SK-N-SH treated with all-trans-retinoic acid at 6 μM for 48 hours (cell line): Measurements from ENCODE around the gene USF2.

ENCODE experiments used
- ATAC-seq: fragments of 200-7000 bp; cut with Tn5 transposase; 3 replicates; pipeline ENCODE4 v1.9.1; 2020; ENCODE audit warnings: mild to moderate bottlenecking, moderate library complexity
- ARNTL ChIP-seq: fragments of 450-650 bp; formaldehyde crosslinking; IDR thresholded peaks from 2 replicates; pipeline ENCODE4 v1.5.0; 2020; ENCODE audit warnings: low read depth, mild to moderate bottlenecking, moderate library complexity, borderline replicate concordance
- BACH2 ChIP-seq: fragments of 250-450 bp; sonication (Bioruptor Pico); IDR thresholded peaks from 2 replicates; pipeline ENCODE4 v1.9.0; 2021; ENCODE audit warnings: mild to moderate bottlenecking, borderline replicate concordance
- CSDC2 ChIP-seq: fragments of 250-450 bp; sonication (Bioruptor Pico); IDR thresholded peaks from 2 replicates; pipeline ENCODE4 v1.5.0; 2020; ENCODE audit warnings: mild to moderate bottlenecking, moderate library complexity
- ESRRG ChIP-seq: fragments of 250-450 bp; sonication (Bioruptor Pico); IDR thresholded peaks from 2 replicates; pipeline ENCODE4 v1.6.1; 2021; ENCODE audit warnings: mild to moderate bottlenecking
- GLIS3 ChIP-seq: fragments of 250-450 bp; sonication (Bioruptor Pico); IDR thresholded peaks from 2 replicates; pipeline ENCODE4 v1.5.0; 2020; ENCODE audit warnings: mild to moderate bottlenecking, moderate library complexity
- ISL1 ChIP-seq: fragments of 250-450 bp; sonication (Bioruptor Pico); IDR thresholded peaks from 2 replicates; pipeline ENCODE4 v2.1.2; 2022; ENCODE audit warnings: mild to moderate bottlenecking, moderate library complexity
- OSR1 ChIP-seq: fragments of 250-450 bp; sonication (Bioruptor Pico); IDR thresholded peaks from 2 replicates; pipeline ENCODE4 v1.8.0; 2022; ENCODE audit warnings: moderate library complexity, mild to moderate bottlenecking, inconsistent platforms
- PPARA ChIP-seq: fragments of 250-450 bp; sonication (Bioruptor Pico); IDR thresholded peaks from 2 replicates; pipeline ENCODE4 v1.5.0; 2020; ENCODE audit warnings: mild to moderate bottlenecking, borderline replicate concordance
- RARB ChIP-seq: fragments of 250-450 bp; sonication (Bioruptor Pico); IDR thresholded peaks from 2 replicates; pipeline ENCODE4 v1.8.0; 2021; ENCODE audit warnings: mild to moderate bottlenecking, moderate library complexity
- SNAI2 ChIP-seq: fragments of 250-450 bp; sonication (Bioruptor Pico); IDR thresholded peaks from 2 replicates; pipeline ENCODE4 v1.5.0; 2020; ENCODE audit warnings: mild to moderate bottlenecking, moderate library complexity
- TCF4 ChIP-seq: fragments of 250-450 bp; sonication (Bioruptor Pico); IDR thresholded peaks from 2 replicates; pipeline ENCODE4 v1.8.0; 2021; ENCODE audit warnings: mild to moderate bottlenecking, moderate library complexity, borderline replicate concordance
- ZC3H10 ChIP-seq: fragments of 250-450 bp; sonication (Bioruptor Pico); IDR thresholded peaks from 2 replicates; pipeline ENCODE4 v1.5.1; 2021; ENCODE audit warnings: mild to moderate bottlenecking, moderate library complexity
- ZFP3 ChIP-seq: fragments of 250-450 bp; sonication (Bioruptor Pico); IDR thresholded peaks from 2 replicates; pipeline ENCODE4 v1.5.0; 2020; ENCODE audit warnings: mild to moderate bottlenecking, moderate library complexity
- ZFP30 ChIP-seq: fragments of 450-650 bp; formaldehyde crosslinking; IDR thresholded peaks from 2 replicates; pipeline ENCODE4 v1.5.0; 2022; ENCODE audit warnings: mild to moderate bottlenecking, moderate library complexity
- ZNF565 ChIP-seq: fragments of 450-650 bp; formaldehyde crosslinking; conservative IDR thresholded peaks from 2 replicates; pipeline ENCODE4 v1.5.0; 2020; ENCODE audit warnings: low read depth, mild to moderate bottlenecking, moderate library complexity
- ZNF70 ChIP-seq: fragments of 450-650 bp; formaldehyde crosslinking; IDR thresholded peaks from 2 replicates; pipeline ENCODE4 v1.5.0; 2020; ENCODE audit warnings: mild to moderate bottlenecking, moderate library complexity
- TF ChIP-seq, protein P1 (sequence below): fragments of 250-450 bp; sonication (Bioruptor Pico); IDR thresholded peaks from 2 replicates; pipeline ENCODE4 v1.5.0; 2020; ENCODE audit warnings: mild to moderate bottlenecking, moderate library complexity
- TF ChIP-seq, protein P2 (sequence below): fragments of 250-450 bp; sonication (Bioruptor Pico); IDR thresholded peaks from 2 replicates; pipeline ENCODE4 v1.5.1; 2021; ENCODE audit warnings: mild to moderate bottlenecking, moderate library complexity
- TF ChIP-seq, protein P3 (sequence below): fragments of 250-450 bp; sonication (Bioruptor Pico); IDR thresholded peaks from 2 replicates; pipeline ENCODE4 v1.8.0; 2021; ENCODE audit warnings: low read depth, mild to moderate bottlenecking, moderate library complexity, borderline replicate concordance
- TF ChIP-seq, protein P4 (sequence below): fragments of 250-450 bp; sonication (Bioruptor Pico); IDR thresholded peaks from 2 replicates; pipeline ENCODE4 v1.5.1; 2020; ENCODE audit warnings: low read depth, mild to moderate bottlenecking, moderate library complexity
- TF ChIP-seq, protein P5 (sequence below): fragments of 250-450 bp; sonication (Bioruptor Pico); IDR thresholded peaks from 2 replicates; pipeline ENCODE4 v1.8.0; 2020; ENCODE audit warnings: mild to moderate bottlenecking, moderate library complexity, borderline replicate concordance

USF2 gene

DNA sequence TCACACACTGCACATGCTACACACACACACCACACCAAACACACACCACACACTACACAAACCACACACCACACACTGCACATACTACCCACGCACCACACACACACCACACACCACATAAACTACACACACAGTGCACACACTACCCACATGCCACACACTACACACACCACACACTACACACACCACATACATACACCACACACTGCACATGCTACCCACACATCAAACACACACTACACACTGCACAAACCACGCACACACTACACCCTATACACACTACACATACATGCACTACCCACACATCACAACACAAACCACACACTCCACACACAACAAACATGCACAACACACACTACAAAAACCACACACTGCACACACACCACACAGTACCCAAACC is 29.2 kb downstream of the USF2 start:
- no peak for ATAC-seq
- TF ChIP-seq ESRRG (no peak), BACH2 (CRISPR knock-in tag) (no peak), ZFP3 (no peak), ZNF565 (CRISPR knock-in tag) (no peak), PPARA (CRISPR knock-in tag) (no peak), ZFP30 (no peak), RARB (CRISPR knock-in tag) (no peak), ZNF70 (CRISPR knock-in tag) (no peak), GLIS3 (CRISPR knock-in tag) (no peak), ZC3H10 (CRISPR knock-in tag) (no peak), SNAI2 (CRISPR knock-in tag) (no peak)
- TF ChIP-seq, protein P1, sequence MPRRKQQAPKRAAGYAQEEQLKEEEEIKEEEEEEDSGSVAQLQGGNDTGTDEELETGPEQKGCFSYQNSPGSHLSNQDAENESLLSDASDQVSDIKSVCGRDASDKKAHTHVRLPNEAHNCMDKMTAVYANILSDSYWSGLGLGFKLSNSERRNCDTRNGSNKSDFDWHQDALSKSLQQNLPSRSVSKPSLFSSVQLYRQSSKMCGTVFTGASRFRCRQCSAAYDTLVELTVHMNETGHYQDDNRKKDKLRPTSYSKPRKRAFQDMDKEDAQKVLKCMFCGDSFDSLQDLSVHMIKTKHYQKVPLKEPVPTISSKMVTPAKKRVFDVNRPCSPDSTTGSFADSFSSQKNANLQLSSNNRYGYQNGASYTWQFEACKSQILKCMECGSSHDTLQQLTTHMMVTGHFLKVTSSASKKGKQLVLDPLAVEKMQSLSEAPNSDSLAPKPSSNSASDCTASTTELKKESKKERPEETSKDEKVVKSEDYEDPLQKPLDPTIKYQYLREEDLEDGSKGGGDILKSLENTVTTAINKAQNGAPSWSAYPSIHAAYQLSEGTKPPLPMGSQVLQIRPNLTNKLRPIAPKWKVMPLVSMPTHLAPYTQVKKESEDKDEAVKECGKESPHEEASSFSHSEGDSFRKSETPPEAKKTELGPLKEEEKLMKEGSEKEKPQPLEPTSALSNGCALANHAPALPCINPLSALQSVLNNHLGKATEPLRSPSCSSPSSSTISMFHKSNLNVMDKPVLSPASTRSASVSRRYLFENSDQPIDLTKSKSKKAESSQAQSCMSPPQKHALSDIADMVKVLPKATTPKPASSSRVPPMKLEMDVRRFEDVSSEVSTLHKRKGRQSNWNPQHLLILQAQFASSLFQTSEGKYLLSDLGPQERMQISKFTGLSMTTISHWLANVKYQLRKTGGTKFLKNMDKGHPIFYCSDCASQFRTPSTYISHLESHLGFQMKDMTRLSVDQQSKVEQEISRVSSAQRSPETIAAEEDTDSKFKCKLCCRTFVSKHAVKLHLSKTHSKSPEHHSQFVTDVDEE = no peak
- TF ChIP-seq, protein P2, sequence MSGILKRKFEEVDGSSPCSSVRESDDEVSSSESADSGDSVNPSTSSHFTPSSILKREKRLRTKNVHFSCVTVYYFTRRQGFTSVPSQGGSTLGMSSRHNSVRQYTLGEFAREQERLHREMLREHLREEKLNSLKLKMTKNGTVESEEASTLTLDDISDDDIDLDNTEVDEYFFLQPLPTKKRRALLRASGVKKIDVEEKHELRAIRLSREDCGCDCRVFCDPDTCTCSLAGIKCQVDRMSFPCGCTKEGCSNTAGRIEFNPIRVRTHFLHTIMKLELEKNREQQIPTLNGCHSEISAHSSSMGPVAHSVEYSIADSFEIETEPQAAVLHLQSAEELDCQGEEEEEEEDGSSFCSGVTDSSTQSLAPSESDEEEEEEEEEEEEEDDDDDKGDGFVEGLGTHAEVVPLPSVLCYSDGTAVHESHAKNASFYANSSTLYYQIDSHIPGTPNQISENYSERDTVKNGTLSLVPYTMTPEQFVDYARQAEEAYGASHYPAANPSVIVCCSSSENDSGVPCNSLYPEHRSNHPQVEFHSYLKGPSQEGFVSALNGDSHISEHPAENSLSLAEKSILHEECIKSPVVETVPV = no peak
- TF ChIP-seq, protein P3, sequence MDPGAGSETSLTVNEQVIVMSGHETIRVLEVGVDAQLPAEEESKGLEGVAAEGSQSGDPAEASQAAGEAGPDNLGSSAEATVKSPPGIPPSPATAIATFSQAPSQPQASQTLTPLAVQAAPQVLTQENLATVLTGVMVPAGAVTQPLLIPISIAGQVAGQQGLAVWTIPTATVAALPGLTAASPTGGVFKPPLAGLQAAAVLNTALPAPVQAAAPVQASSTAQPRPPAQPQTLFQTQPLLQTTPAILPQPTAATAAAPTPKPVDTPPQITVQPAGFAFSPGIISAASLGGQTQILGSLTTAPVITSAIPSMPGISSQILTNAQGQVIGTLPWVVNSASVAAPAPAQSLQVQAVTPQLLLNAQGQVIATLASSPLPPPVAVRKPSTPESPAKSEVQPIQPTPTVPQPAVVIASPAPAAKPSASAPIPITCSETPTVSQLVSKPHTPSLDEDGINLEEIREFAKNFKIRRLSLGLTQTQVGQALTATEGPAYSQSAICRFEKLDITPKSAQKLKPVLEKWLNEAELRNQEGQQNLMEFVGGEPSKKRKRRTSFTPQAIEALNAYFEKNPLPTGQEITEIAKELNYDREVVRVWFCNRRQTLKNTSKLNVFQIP = no peak
- TF ChIP-seq, protein P4, sequence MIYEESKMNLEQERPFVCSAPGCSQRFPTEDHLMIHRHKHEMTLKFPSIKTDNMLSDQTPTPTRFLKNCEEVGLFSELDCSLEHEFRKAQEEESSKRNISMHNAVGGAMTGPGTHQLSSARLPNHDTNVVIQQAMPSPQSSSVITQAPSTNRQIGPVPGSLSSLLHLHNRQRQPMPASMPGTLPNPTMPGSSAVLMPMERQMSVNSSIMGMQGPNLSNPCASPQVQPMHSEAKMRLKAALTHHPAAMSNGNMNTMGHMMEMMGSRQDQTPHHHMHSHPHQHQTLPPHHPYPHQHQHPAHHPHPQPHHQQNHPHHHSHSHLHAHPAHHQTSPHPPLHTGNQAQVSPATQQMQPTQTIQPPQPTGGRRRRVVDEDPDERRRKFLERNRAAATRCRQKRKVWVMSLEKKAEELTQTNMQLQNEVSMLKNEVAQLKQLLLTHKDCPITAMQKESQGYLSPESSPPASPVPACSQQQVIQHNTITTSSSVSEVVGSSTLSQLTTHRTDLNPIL (CRISPR knock-in tag) = no peak
- TF ChIP-seq, protein P5, sequence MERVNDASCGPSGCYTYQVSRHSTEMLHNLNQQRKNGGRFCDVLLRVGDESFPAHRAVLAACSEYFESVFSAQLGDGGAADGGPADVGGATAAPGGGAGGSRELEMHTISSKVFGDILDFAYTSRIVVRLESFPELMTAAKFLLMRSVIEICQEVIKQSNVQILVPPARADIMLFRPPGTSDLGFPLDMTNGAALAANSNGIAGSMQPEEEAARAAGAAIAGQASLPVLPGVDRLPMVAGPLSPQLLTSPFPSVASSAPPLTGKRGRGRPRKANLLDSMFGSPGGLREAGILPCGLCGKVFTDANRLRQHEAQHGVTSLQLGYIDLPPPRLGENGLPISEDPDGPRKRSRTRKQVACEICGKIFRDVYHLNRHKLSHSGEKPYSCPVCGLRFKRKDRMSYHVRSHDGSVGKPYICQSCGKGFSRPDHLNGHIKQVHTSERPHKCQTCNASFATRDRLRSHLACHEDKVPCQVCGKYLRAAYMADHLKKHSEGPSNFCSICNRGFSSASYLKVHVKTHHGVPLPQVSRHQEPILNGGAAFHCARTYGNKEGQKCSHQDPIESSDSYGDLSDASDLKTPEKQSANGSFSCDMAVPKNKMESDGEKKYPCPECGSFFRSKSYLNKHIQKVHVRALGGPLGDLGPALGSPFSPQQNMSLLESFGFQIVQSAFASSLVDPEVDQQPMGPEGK (CRISPR knock-in tag) = no peak

DNA sequence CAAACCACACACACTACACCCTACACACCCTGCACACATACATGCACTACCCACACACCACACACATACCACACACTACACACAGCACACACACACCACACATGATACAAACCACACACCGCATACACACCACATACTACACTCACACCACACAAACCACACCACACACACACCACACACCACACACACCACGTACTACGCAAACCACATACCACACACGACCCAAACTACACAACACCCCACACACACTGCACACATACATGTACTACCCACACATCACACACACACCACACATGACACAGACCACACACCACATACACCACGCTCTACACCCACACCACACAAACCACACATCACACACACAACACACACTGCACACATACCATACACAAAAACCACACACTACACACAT is 29.8 kb downstream of the USF2 start:
- ATAC-seq = no peak
- TF ChIP-seq, protein P2 = no peak
- TF ChIP-seq PPARA (CRISPR knock-in tag) (no peak), RARB (CRISPR knock-in tag) (no peak), ZFP30 (no peak), OSR1 (CRISPR knock-in tag) (no peak), GLIS3 (CRISPR knock-in tag) (no peak), BACH2 (CRISPR knock-in tag) (no peak), ARNTL (CRISPR knock-in tag) (no peak), ISL1 (no peak), ZC3H10 (CRISPR knock-in tag) (no peak), ZFP3 (no peak), ZNF70 (CRISPR knock-in tag) (no peak), CSDC2 (CRISPR knock-in tag) (no peak), ZNF565 (CRISPR knock-in tag) (no peak), SNAI2 (CRISPR knock-in tag) (no peak), ESRRG (no peak), TCF4 (no peak)
- TF ChIP-seq, protein P4 (CRISPR knock-in tag) = no peak
- TF ChIP-seq, protein P3 = no peak
- TF ChIP-seq, protein P1 = no peak
